ENCODE data around the gene NCDN. TPM values are rescaled to one million over a fixed set of nuclear protein-coding genes. Genes with fewer than 3 reads are reported as not detected.

The NCDN gene
- total and polyA plus RNA-seq, 2 donors (not counting 3 experiments of a cell fraction or from before 2014, with no cell fraction given) = 17.3 to 22.0 TPM

DNA sequence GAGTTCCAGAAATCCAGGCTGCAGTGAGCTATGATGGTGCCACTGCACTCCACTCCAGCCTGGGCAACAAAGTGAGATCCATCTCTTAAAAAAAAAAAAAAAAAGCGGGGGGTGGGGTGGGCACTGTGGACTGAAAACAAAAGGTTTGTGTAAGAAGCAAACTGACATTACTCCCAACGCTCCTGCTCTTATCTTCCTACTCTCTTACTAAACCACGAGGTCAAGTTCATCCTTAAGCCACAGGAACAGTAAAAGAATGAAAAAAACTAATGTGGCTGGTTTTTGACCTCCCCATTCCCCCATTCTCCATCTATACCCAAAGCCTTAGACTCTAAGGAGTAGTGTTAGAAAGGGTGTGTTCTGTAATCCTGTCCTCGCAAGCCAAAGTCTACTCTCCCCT, 46.3 kb downstream of the NCDN start:
- POLR2A ChIA-PET = no interaction called here
- Histone ChIP-seq H3K9me3 (replicated peaks; ENCODE audit: control insufficient read depth, insufficient read depth, low read length) (no peaks in the 10 kb centered on the region), H3K4me3 (replicated peaks in 1 of 3; ENCODE audit: insufficient read depth in 1 of 3, low read depth in 1 of 3, low read length in 3 of 3) (no peak overlapping the region), H3K9ac (replicated peaks; ENCODE audit: extremely low read depth, insufficient read depth, low read length) (no peak overlapping the region), H3K4me2 (ENCODE audit: insufficient read depth, low read length) (no peak overlapping the region), H2AFZ (ENCODE audit: low read depth, low read length) (no peak overlapping the region), H3K9me1 (replicated peaks; ENCODE audit: control insufficient read depth, extremely low read depth, insufficient read depth, low read length) (no peaks in the 10 kb centered on the region), H3K36me3 (ENCODE audit: control insufficient read depth in 2 of 2, extremely low read depth in 1 of 2, insufficient read depth in 2 of 2, low read length in 2 of 2) (peaks cover 24 to 25% of the 10 kb centered on the region in 2 experiments), H4K20me1 (replicated peaks; ENCODE audit: control insufficient read depth, extremely low read depth, insufficient read depth, low read length) (no peaks in the 10 kb centered on the region), H3K27ac (ENCODE audit: insufficient read depth, low read depth, low read length) (no peak overlapping the region), H3K27me3 (ENCODE audit: control insufficient read depth in 2 of 2, insufficient read depth in 2 of 2, low read length in 2 of 2) (no peaks in the 10 kb centered on the region), H3K4me1 (ENCODE audit: control insufficient read depth, extremely low read depth, insufficient read depth, low read length) (no peaks in the 10 kb centered on the region), H3K79me2 (ENCODE audit: control insufficient read depth, insufficient read depth, low read length) (peaks cover 19% of the 10 kb centered on the region)
- intact Hi-C loops (cut with micrococcal nuclease) = no loop called here
- CTCF ChIA-PET = interaction anchor here (0.7 to 1.1 kb wide), 3 partner anchors 17 to 138 kb away, joined by 3 to 4 read pairs (median 3); no protein-coding TSS in a partner anchor
- TF ChIP-seq FOS (IDR thresholded peaks at IDR 0.05; ENCODE audit: borderline replicate concordance, insufficient read depth, low read length) = no peak
- no peak for TF ChIP-seq MYC (IDR thresholded peaks at IDR 0.05; ENCODE audit: low read depth, low read length)
- no peak for TF ChIP-seq GATA2 (IDR thresholded peaks at IDR 0.05; ENCODE audit: insufficient read depth, insufficient read length, low read depth, low read length)
- TF ChIP-seq JUN (IDR thresholded peaks at IDR 0.05; ENCODE audit: borderline replicate concordance, insufficient read depth, insufficient read length, low read depth) = no peak
- TF ChIP-seq POLR2AphosphoS5 (IDR thresholded peaks at IDR 0.05; ENCODE audit: insufficient read depth, low read depth, low read length) = no peak
- TF ChIP-seq MAX (IDR thresholded peaks at IDR 0.05; ENCODE audit: insufficient read depth, insufficient read length) = no peak
- TF ChIP-seq CTCF (IDR thresholded peaks at IDR 0.05; ENCODE audit: extremely low read depth in 1 of 2, insufficient read depth in 1 of 2, low read depth in 1 of 2, low read length in 2 of 2) = no peak
- TF ChIP-seq POLR2A (IDR thresholded peaks at IDR 0.05; ENCODE audit: low read depth, low read length) = no peak
- TF ChIP-seq EZH2 (IDR thresholded peaks at IDR 0.05; ENCODE audit: borderline replicate concordance, low read depth, low read length, severe bottlenecking) = no peak
- DNase-seq (ENCODE audit: low read depth, low spot score) (no peak), FAIRE-seq (no peak)
- dilution Hi-C loops (cut with MboI; ENCODE audit: extremely low pct_ligation_motif_present, low sequenced_read_pairs) = no loop called here
- BruUV-seq (replicated peaks) = no TSS peak
